ENCODE measurements around the gene PIAS3.
"Not testable (repeated sequence)": the region's sequence is repeated elsewhere in the genome, so short reads cannot be mapped to it uniquely, and the experiment has no call there.

Gene PIAS3

GRCh38 chr1:145845514-145846161 is 13.2 kb downstream of the PIAS3 start, which contains the start of gene NUDT17:
Gene NUDT17, plus strand, starts transcription at chr1:145845630. Its CDS starts 11 bp downstream, at chr1:145845641.
- no CpG with 5 or more reads among the region's 50 CpGs for WGBS (ENCODE audit: extremely low coverage, insufficient coverage, low lambda C conversion rate)
- Histone ChIP-seq H4K8ac (ENCODE audit: low read depth, low read length) (no peak within 1 kb of the TSS), H2BK120ac (ENCODE audit: low read depth, low read length) (no peak within 1 kb of the TSS), H2AK5ac (ENCODE audit: low read length) (no peak within 1 kb of the TSS), H3K79me2 (ENCODE audit: control insufficient read depth, insufficient read depth, low read length) (no peaks in the 10 kb centered on the region), H3K56ac (ENCODE audit: low read length) (peak within 1 kb of the TSS; percentile 95), H3K18ac (ENCODE audit: low read length) (peak within 1 kb of the TSS; percentile 46), H3K9ac (ENCODE audit: low read length) (peak within 1 kb of the TSS; percentile 86), H3K4me2 (ENCODE audit: low read length) (peak within 1 kb of the TSS; percentile 92), H3K23ac (ENCODE audit: low read length) (no peak within 1 kb of the TSS), H3K79me1 (ENCODE audit: low read length) (no peaks in the 10 kb centered on the region), H3K4me3 (ENCODE audit: low read length) (peak within 1 kb of the TSS; percentile 66), H2BK15ac (replicated peaks; ENCODE audit: low read depth) (no peak within 1 kb of the TSS), H3K27ac (ENCODE audit: low read depth, low read length) (no peak within 1 kb of the TSS), H3K4ac (ENCODE audit: low read depth, low read length) (peak within 1 kb of the TSS; percentile 63), H3K36me3 (ENCODE audit: control insufficient read depth, insufficient read depth, low read length) (peaks cover 12% of the 10 kb centered on the region), H4K5ac (ENCODE audit: low read length) (no peak within 1 kb of the TSS), H2BK5ac (ENCODE audit: low read length) (no peak within 1 kb of the TSS), H3K27me3 (ENCODE audit: insufficient read depth, low read length, poor library complexity) (no peaks in the 10 kb centered on the region), H3K4me1 (ENCODE audit: control insufficient read depth, low read depth, low read length) (no peaks in the 10 kb centered on the region)
- DNase-seq: peak; percentile 89

- Histone ChIP-seq H4K5ac (ENCODE audit: low read length) (no peak overlapping the region), H3K56ac (ENCODE audit: low read length) (no peak overlapping the region), H2BK5ac (ENCODE audit: low read length) (no peak overlapping the region), H3K27ac (ENCODE audit: low read depth, low read length) (no peak overlapping the region), H3K4me2 (ENCODE audit: low read length) (peak overlapping the region; percentile 8), H3K9ac (ENCODE audit: low read length) (no peak overlapping the region), H3K27me3 (ENCODE audit: insufficient read depth, low read length, poor library complexity) (no peaks in the 10 kb centered on the region), H2AK5ac (ENCODE audit: low read length) (no peak overlapping the region), H3K4me1 (ENCODE audit: control insufficient read depth, low read depth, low read length) (no peaks in the 10 kb centered on the region), H2BK120ac (ENCODE audit: low read depth, low read length) (no peak overlapping the region), H3K79me2 (ENCODE audit: control insufficient read depth, insufficient read depth, low read length) (no peaks in the 10 kb centered on the region), H2BK15ac (replicated peaks; ENCODE audit: low read depth) (no peak overlapping the region), H4K8ac (ENCODE audit: low read depth, low read length) (no peak overlapping the region), H3K23ac (ENCODE audit: low read length) (no peak overlapping the region), H3K4ac (ENCODE audit: low read depth, low read length) (no peak overlapping the region), H3K79me1 (ENCODE audit: low read length) (no peaks in the 10 kb centered on the region), H3K36me3 (ENCODE audit: control insufficient read depth, insufficient read depth, low read length) (peaks cover 12% of the 10 kb centered on the region), H3K4me3 (ENCODE audit: low read length) (no peak overlapping the region), H3K18ac (ENCODE audit: low read length) (no peak overlapping the region)
- WGBS (ENCODE audit: extremely low coverage, insufficient coverage, low lambda C conversion rate): 100% methylated on average over 2 of the region's 4 CpGs
- DNase-seq: no peak
Measured at GRCh38 chr1:145845144-145845513, 13.8 kb downstream of the PIAS3 start.

GRCh38 chr1:145843031-145843430 is 15.8 kb downstream of the PIAS3 start:
- Histone ChIP-seq H3K27ac (ENCODE audit: low read depth, low read length) (no peak overlapping the region), H4K8ac (ENCODE audit: low read depth, low read length) (no peak overlapping the region), H2AK5ac (ENCODE audit: low read length) (no peak overlapping the region), H3K36me3 (ENCODE audit: control insufficient read depth, insufficient read depth, low read length) (peaks cover 12% of the 10 kb centered on the region), H2BK120ac (ENCODE audit: low read depth, low read length) (no peak overlapping the region), H3K4me3 (ENCODE audit: low read length) (no peak overlapping the region), H3K4me1 (ENCODE audit: control insufficient read depth, low read depth, low read length) (no peaks in the 10 kb centered on the region), H3K4ac (ENCODE audit: low read depth, low read length) (no peak overlapping the region), H3K23ac (ENCODE audit: low read length) (no peak overlapping the region), H3K79me1 (ENCODE audit: low read length) (no peaks in the 10 kb centered on the region), H3K4me2 (ENCODE audit: low read length) (no peak overlapping the region), H4K5ac (ENCODE audit: low read length) (no peak overlapping the region), H3K27me3 (ENCODE audit: insufficient read depth, low read length, poor library complexity) (no peaks in the 10 kb centered on the region), H3K9ac (ENCODE audit: low read length) (no peak overlapping the region), H3K79me2 (ENCODE audit: control insufficient read depth, insufficient read depth, low read length) (no peaks in the 10 kb centered on the region), H3K18ac (ENCODE audit: low read length) (no peak overlapping the region), H2BK5ac (ENCODE audit: low read length) (no peak overlapping the region), H2BK15ac (replicated peaks; ENCODE audit: low read depth) (no peak overlapping the region), H3K56ac (ENCODE audit: low read length) (no peak overlapping the region)
- no peak for DNase-seq
- no CpG with 5 or more reads among the region's 3 CpGs for WGBS (ENCODE audit: extremely low coverage, insufficient coverage, low lambda C conversion rate)

DNA sequence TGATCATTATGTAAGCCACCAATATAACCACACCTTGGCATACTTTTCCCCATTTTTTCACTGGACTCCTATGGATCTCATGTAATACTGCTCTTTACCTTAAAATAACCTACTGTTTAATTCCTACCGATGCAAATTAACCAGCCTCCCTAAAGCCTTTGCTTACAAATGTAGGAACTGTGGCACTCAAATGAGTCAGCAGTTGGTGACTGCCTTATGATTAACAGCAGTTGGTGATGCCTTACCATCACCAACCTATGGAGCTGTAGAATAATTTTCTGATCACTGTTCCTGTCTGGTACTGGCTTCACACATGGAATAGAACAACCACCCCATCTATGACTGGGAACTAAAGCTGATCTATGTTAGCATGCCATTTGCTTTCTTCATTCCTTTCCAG is 21.2 kb downstream of the PIAS3 start:
- Histone ChIP-seq H3K36me3 (ENCODE audit: control insufficient read depth, insufficient read depth, low read length) (peaks cover 23% of the 10 kb centered on the region), H3K18ac (ENCODE audit: low read length) (no peak overlapping the region), H2BK120ac (ENCODE audit: low read depth, low read length) (no peak overlapping the region), H3K23ac (ENCODE audit: low read length) (no peak overlapping the region), H3K79me2 (ENCODE audit: control insufficient read depth, insufficient read depth, low read length) (no peaks in the 10 kb centered on the region), H2AK5ac (ENCODE audit: low read length) (no peak overlapping the region), H3K27me3 (ENCODE audit: insufficient read depth, low read length, poor library complexity) (no peaks in the 10 kb centered on the region), H3K4me3 (ENCODE audit: low read length) (no peak overlapping the region), H3K4ac (ENCODE audit: low read depth, low read length) (no peak overlapping the region), H3K4me2 (ENCODE audit: low read length) (no peak overlapping the region), H3K27ac (ENCODE audit: low read depth, low read length) (no peak overlapping the region), H4K8ac (ENCODE audit: low read depth, low read length) (no peak overlapping the region), H2BK15ac (replicated peaks; ENCODE audit: low read depth) (no peak overlapping the region), H3K56ac (ENCODE audit: low read length) (no peak overlapping the region), H3K9ac (ENCODE audit: low read length) (no peak overlapping the region), H2BK5ac (ENCODE audit: low read length) (no peak overlapping the region), H3K79me1 (ENCODE audit: low read length) (no peaks in the 10 kb centered on the region), H4K5ac (ENCODE audit: low read length) (no peak overlapping the region), H3K4me1 (ENCODE audit: control insufficient read depth, low read depth, low read length) (no peaks in the 10 kb centered on the region)
- WGBS (ENCODE audit: extremely low coverage, insufficient coverage, low lambda C conversion rate): no CpG with 5 or more reads among the region's 1 CpG
- no peak for DNase-seq

- not testable (repeated sequence) for DNase-seq; H2BK15ac ChIP-seq (replicated peaks; ENCODE audit: low read depth); H4K8ac ChIP-seq (ENCODE audit: low read depth, low read length); H3K79me2 ChIP-seq (ENCODE audit: control insufficient read depth, insufficient read depth, low read length); H3K4me1 ChIP-seq (ENCODE audit: control insufficient read depth, low read depth, low read length); H3K79me1 ChIP-seq (ENCODE audit: low read length); H3K4ac ChIP-seq (ENCODE audit: low read depth, low read length); H3K23ac ChIP-seq (ENCODE audit: low read length); H3K27me3 ChIP-seq (ENCODE audit: insufficient read depth, low read length, poor library complexity); H3K9ac ChIP-seq (ENCODE audit: low read length); H2BK5ac ChIP-seq (ENCODE audit: low read length); H3K4me2 ChIP-seq (ENCODE audit: low read length); H3K27ac ChIP-seq (ENCODE audit: low read depth, low read length); H3K18ac ChIP-seq (ENCODE audit: low read length); H2BK120ac ChIP-seq (ENCODE audit: low read depth, low read length); H4K5ac ChIP-seq (ENCODE audit: low read length); H3K4me3 ChIP-seq (ENCODE audit: low read length); H2AK5ac ChIP-seq (ENCODE audit: low read length); H3K56ac ChIP-seq (ENCODE audit: low read length)
- no CpG with 5 or more reads among the region's 2 CpGs for WGBS (ENCODE audit: extremely low coverage, insufficient coverage, low lambda C conversion rate)
- H3K36me3 ChIP-seq (ENCODE audit: control insufficient read depth, insufficient read depth, low read length): peaks cover 16% of the 10 kb centered on the region
Measured at GRCh38 chr1:145830810-145831209, 28.1 kb downstream of the PIAS3 start.

Data from mesendoderm (in vitro differentiated cells).